Right lobe of liver (tissue), 4 donors: ENCODE measurements around the gene PACC1.

ENCODE experiments used
- POLR2A ChIP-seq: fragments of 450-650 bp; IDR thresholded peaks from one replicate; pipeline ENCODE4 v1.6.1; 2017; ENCODE audit warnings: antibody characterized with exemption, mild to moderate bottlenecking
- TF ChIP-seq, protein P1 (sequence below), 4 donors: fragments of 200-600 bp in 3 of 4; fragments of 450-650 bp in 1 of 4; IDR thresholded peaks; one replicate each; pipeline versions ENCODE4 v1.5.1 to v1.8.0; 2016 to 2022; ENCODE audit warnings: antibody characterized with exemption in 4 of 4, mild to moderate bottlenecking in 2 of 4
- donor health status: DM: no; HTN: no; CAD: no.
- donor health status: DM: no; HTN: no; CAD: no.
- donor health status: DM: no; HTN: yes; CAD: no.

DNA sequence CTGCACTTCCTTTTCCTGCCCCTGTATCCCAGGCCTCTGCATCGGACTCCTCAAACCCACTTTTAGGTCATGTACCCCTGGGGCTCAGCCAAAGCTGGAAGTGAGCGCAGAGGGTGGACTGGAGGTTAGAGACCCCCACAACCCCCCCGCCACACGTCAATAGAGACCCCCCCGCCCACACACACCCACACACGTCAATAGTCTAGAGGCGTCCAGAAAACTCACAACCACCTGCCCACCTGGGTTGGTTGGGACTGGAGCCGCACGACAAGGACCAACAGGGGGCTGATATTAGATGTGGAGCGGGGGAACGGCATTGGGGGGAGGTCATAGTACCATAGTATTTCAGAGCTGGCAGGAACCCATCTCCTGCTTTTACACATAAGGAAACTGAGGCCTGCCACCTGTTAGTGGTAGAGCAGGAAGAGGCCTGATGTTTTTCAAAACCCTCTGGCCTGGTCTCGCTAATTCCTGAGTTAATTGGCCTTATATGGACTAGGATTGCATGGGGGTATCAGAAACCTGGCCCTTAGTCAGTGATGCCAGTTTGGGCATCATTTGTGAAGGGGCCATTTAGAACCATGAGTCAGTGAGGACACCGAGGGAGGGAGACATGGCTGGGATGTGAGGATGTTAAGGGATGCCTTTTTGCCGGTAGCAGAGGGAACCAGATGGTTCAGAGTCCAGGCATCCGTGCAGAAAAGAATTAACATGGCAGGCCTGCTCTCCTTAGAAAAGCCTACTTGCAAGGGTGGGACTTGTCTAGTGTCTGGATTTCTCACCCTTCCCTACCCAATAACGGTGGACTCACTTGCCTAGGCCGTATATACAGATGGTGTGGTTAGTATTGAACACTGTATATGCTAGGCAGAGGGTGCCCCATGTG is 19.1 kb upstream of the PACC1 start:
- TF ChIP-seq, protein P1, sequence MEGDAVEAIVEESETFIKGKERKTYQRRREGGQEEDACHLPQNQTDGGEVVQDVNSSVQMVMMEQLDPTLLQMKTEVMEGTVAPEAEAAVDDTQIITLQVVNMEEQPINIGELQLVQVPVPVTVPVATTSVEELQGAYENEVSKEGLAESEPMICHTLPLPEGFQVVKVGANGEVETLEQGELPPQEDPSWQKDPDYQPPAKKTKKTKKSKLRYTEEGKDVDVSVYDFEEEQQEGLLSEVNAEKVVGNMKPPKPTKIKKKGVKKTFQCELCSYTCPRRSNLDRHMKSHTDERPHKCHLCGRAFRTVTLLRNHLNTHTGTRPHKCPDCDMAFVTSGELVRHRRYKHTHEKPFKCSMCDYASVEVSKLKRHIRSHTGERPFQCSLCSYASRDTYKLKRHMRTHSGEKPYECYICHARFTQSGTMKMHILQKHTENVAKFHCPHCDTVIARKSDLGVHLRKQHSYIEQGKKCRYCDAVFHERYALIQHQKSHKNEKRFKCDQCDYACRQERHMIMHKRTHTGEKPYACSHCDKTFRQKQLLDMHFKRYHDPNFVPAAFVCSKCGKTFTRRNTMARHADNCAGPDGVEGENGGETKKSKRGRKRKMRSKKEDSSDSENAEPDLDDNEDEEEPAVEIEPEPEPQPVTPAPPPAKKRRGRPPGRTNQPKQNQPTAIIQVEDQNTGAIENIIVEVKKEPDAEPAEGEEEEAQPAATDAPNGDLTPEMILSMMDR (IDR thresholded peaks at IDR 0.05), result no peak
- TF ChIP-seq POLR2A, result no peak
